ENCODE measurements around the gene ANKRD13A. TPM values are rescaled to one million over a fixed set of nuclear protein-coding genes. Genes with fewer than 3 reads are reported as not detected.

Gene ANKRD13A
- total and polyA plus RNA-seq, 2 experiments from 2014 or later, result 5.7 to 25.6 TPM

GRCh38 chr12:109995686-109996482 is 3.3 kb upstream of the ANKRD13A start, which contains the start of gene GIT2:
Gene GIT2 (minus strand): TSS chr12:109996368. CDS start chr12:109996224, 144 bp downstream.
- Histone ChIP-seq H3K9me2 (ENCODE audit: insufficient read depth) (0 out of 2 replicates have a peak, but pooled peaks cover 3% of the 10 kb centered on the region), H3K4me1 (ENCODE audit: insufficient read depth) (peaks cover 25% of the 10 kb centered on the region), H3K27ac (ENCODE audit: low read depth) (peak within 1 kb of the TSS; percentile 18; the same call in 1 of the 2 replicates), H3K79me2 (replicated peaks; ENCODE audit: insufficient read depth) (peaks cover 25% of the 10 kb centered on the region), H3F3A (replicated peaks; ENCODE audit: low read depth) (0 out of 2 replicates have a peak, but pooled peaks cover 2% of the 10 kb centered on the region), H3K4me3 (peak within 1 kb of the TSS; percentile 88), H3K4me2 (peak within 1 kb of the TSS; percentile 89), H3K36me3 (ENCODE audit: insufficient read depth) (no peaks in the 10 kb centered on the region), H2AFZ (peak within 1 kb of the TSS; percentile 93), H4K20me1 (replicated peaks; ENCODE audit: insufficient read depth) (peaks cover 12% of the 10 kb centered on the region), H3K27me3 (ENCODE audit: insufficient read depth) (peaks cover 13% of the 10 kb centered on the region)
- DNase-seq (ENCODE audit: low spot score), result peak; percentile 95
- ATAC-seq, result peak; percentile 76
- Mint-ChIP-seq H3K36me3 (ENCODE audit: low read depth) (no peaks in the 10 kb centered on the region; the same call in 2 of the 3 replicates), H3K4me1 (peaks cover 19% of the 10 kb centered on the region), H3K27ac (peak within 1 kb of the TSS; percentile 86), H3K9me3 (no peaks in the 10 kb centered on the region), H3K4me3 (peak within 1 kb of the TSS; percentile 94), H3K27me3 (ENCODE audit: insufficient read depth, low read depth, poor library complexity) (peaks cover 14% of the 10 kb centered on the region)
- TF ChIP-seq, protein P1, sequence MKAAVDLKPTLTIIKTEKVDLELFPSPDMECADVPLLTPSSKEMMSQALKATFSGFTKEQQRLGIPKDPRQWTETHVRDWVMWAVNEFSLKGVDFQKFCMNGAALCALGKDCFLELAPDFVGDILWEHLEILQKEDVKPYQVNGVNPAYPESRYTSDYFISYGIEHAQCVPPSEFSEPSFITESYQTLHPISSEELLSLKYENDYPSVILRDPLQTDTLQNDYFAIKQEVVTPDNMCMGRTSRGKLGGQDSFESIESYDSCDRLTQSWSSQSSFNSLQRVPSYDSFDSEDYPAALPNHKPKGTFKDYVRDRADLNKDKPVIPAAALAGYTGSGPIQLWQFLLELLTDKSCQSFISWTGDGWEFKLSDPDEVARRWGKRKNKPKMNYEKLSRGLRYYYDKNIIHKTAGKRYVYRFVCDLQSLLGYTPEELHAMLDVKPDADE (IDR thresholded peaks at IDR 0.05), result peak; percentile 71
- peak; percentile 59 for TF ChIP-seq CREB1 (CRISPR knock-in tag; IDR thresholded peaks at IDR 0.05; ENCODE audit: low read depth)
- no peak for TF ChIP-seq STAT1 (IDR thresholded peaks at IDR 0.05; ENCODE audit: unreplicated experiment)
- no peak for TF ChIP-seq ZNF331 (CRISPR knock-in tag; IDR thresholded peaks at IDR 0.05; ENCODE audit: low read depth)
- TF ChIP-seq NANOG (IDR thresholded peaks at IDR 0.05; ENCODE audit: borderline replicate concordance), result no peak
- peak; percentile 86 for TF ChIP-seq POLR2AphosphoS5 (IDR thresholded peaks at IDR 0.05; ENCODE audit: low read depth)

- H3K27me3 ChIP-seq (ENCODE audit: insufficient read depth), result peaks cover 19% of the 10 kb centered on the region
- no peak for DNase-seq (ENCODE audit: low spot score)
- H3F3A ChIP-seq (replicated peaks; ENCODE audit: low read depth), result 0 out of 2 replicates have a peak, but pooled peaks cover 2% of the 10 kb centered on the region
- TF ChIP-seq STAT1 (IDR thresholded peaks at IDR 0.05; ENCODE audit: unreplicated experiment) (no peak), CREB1 (CRISPR knock-in tag; IDR thresholded peaks at IDR 0.05; ENCODE audit: low read depth) (no peak), NANOG (IDR thresholded peaks at IDR 0.05; ENCODE audit: borderline replicate concordance) (no peak), EZH2phosphoT487 (IDR thresholded peaks at IDR 0.05; ENCODE audit: unreplicated experiment) (no peak)
- TF ChIP-seq, protein P2, sequence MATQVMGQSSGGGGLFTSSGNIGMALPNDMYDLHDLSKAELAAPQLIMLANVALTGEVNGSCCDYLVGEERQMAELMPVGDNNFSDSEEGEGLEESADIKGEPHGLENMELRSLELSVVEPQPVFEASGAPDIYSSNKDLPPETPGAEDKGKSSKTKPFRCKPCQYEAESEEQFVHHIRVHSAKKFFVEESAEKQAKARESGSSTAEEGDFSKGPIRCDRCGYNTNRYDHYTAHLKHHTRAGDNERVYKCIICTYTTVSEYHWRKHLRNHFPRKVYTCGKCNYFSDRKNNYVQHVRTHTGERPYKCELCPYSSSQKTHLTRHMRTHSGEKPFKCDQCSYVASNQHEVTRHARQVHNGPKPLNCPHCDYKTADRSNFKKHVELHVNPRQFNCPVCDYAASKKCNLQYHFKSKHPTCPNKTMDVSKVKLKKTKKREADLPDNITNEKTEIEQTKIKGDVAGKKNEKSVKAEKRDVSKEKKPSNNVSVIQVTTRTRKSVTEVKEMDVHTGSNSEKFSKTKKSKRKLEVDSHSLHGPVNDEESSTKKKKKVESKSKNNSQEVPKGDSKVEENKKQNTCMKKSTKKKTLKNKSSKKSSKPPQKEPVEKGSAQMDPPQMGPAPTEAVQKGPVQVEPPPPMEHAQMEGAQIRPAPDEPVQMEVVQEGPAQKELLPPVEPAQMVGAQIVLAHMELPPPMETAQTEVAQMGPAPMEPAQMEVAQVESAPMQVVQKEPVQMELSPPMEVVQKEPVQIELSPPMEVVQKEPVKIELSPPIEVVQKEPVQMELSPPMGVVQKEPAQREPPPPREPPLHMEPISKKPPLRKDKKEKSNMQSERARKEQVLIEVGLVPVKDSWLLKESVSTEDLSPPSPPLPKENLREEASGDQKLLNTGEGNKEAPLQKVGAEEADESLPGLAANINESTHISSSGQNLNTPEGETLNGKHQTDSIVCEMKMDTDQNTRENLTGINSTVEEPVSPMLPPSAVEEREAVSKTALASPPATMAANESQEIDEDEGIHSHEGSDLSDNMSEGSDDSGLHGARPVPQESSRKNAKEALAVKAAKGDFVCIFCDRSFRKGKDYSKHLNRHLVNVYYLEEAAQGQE (IDR thresholded peaks at IDR 0.05; ENCODE audit: unreplicated experiment), result no peak
- TF ChIP-seq, protein P3, sequence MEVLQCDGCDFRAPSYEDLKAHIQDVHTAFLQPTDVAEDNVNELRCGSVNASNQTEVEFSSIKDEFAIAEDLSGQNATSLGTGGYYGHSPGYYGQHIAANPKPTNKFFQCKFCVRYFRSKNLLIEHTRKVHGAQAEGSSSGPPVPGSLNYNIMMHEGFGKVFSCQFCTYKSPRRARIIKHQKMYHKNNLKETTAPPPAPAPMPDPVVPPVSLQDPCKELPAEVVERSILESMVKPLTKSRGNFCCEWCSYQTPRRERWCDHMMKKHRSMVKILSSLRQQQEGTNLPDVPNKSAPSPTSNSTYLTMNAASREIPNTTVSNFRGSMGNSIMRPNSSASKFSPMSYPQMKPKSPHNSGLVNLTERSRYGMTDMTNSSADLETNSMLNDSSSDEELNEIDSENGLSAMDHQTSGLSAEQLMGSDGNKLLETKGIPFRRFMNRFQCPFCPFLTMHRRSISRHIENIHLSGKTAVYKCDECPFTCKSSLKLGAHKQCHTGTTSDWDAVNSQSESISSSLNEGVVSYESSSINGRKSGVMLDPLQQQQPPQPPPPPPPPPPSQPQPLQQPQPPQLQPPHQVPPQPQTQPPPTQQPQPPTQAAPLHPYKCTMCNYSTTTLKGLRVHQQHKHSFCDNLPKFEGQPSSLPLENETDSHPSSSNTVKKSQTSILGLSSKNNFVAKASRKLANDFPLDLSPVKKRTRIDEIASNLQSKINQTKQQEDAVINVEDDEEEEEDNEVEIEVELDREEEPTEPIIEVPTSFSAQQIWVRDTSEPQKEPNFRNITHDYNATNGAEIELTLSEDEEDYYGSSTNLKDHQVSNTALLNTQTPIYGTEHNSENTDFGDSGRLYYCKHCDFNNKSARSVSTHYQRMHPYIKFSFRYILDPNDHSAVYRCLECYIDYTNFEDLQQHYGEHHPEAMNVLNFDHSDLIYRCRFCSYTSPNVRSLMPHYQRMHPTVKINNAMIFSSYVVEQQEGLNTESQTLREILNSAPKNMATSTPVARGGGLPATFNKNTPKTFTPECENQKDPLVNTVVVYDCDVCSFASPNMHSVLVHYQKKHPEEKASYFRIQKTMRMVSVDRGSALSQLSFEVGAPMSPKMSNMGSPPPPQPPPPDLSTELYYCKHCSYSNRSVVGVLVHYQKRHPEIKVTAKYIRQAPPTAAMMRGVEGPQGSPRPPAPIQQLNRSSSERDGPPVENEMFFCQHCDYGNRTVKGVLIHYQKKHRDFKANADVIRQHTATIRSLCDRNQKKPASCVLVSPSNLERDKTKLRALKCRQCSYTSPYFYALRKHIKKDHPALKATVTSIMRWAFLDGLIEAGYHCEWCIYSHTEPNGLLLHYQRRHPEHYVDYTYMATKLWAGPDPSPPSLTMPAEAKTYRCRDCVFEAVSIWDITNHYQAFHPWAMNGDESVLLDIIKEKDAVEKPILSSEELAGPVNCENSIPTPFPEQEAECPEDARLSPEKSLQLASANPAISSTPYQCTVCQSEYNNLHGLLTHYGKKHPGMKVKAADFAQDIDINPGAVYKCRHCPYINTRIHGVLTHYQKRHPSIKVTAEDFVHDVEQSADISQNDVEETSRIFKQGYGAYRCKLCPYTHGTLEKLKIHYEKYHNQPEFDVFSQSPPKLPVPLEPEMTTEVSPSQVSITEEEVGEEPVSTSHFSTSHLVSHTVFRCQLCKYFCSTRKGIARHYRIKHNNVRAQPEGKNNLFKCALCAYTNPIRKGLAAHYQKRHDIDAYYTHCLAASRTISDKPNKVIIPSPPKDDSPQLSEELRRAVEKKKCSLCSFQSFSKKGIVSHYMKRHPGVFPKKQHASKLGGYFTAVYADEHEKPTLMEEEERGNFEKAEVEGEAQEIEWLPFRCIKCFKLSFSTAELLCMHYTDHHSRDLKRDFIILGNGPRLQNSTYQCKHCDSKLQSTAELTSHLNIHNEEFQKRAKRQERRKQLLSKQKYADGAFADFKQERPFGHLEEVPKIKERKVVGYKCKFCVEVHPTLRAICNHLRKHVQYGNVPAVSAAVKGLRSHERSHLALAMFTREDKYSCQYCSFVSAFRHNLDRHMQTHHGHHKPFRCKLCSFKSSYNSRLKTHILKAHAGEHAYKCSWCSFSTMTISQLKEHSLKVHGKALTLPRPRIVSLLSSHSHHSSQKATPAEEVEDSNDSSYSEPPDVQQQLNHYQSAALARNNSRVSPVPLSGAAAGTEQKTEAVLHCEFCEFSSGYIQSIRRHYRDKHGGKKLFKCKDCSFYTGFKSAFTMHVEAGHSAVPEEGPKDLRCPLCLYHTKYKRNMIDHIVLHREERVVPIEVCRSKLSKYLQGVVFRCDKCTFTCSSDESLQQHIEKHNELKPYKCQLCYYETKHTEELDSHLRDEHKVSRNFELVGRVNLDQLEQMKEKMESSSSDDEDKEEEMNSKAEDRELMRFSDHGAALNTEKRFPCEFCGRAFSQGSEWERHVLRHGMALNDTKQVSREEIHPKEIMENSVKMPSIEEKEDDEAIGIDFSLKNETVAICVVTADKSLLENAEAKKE (CRISPR knock-in tag; IDR thresholded peaks at IDR 0.05), result no peak
- H3K4me2 ChIP-seq, result peak overlapping the region; percentile 89
- H4K20me1 ChIP-seq (replicated peaks; ENCODE audit: insufficient read depth), result peaks cover 12% of the 10 kb centered on the region
- H3K36me3 Mint-ChIP-seq (ENCODE audit: low read depth), result no peaks in the 10 kb centered on the region; the same call in 2 of the 3 replicates
- H2AFZ ChIP-seq, result peak overlapping the region; percentile 83; the same call in 1 of the 2 replicates
- peaks cover 16% of the 10 kb centered on the region for H3K27me3 Mint-ChIP-seq (ENCODE audit: insufficient read depth, low read depth, poor library complexity)
- H3K4me1 ChIP-seq (ENCODE audit: insufficient read depth), result peaks cover 25% of the 10 kb centered on the region
- no peaks in the 10 kb centered on the region for H3K36me3 ChIP-seq (ENCODE audit: insufficient read depth)
- H3K4me3 ChIP-seq, result peak overlapping the region; percentile 88
- H3K79me2 ChIP-seq (replicated peaks; ENCODE audit: insufficient read depth), result peaks cover 25% of the 10 kb centered on the region
- 0 out of 2 replicates have a peak, but pooled peaks cover 3% of the 10 kb centered on the region for H3K9me2 ChIP-seq (ENCODE audit: insufficient read depth)
- no peaks in the 10 kb centered on the region for H3K9me3 Mint-ChIP-seq
- H3K4me3 Mint-ChIP-seq, result peak overlapping the region; percentile 94
- peak overlapping the region; percentile 18; the same call in 1 of the 2 replicates for H3K27ac ChIP-seq (ENCODE audit: low read depth)
- peak overlapping the region; percentile 86 for H3K27ac Mint-ChIP-seq
- ATAC-seq, result no peak
- peaks cover 19% of the 10 kb centered on the region for H3K4me1 Mint-ChIP-seq
Observed at GRCh38 chr12:109996483-109996853, 2.8 kb upstream of the ANKRD13A start.

Measured in GM23338 (cell line).